Measurements from ENCODE around the gene RGS12. TPM values are rescaled to one million over a fixed set of nuclear protein-coding genes. Genes with fewer than 3 reads are reported as not detected.

RGS12 gene
- total RNA-seq, 1 donor from 2014 or later = 33.8 TPM

- no peak overlapping the region for H3K4me3 ChIP-seq (ENCODE audit: low read depth, low read length)
- DNase-seq (ENCODE audit: low read depth) = no peak
- no peak for TF ChIP-seq CTCF (conservative IDR thresholded peaks at IDR 0.05; ENCODE audit: low read depth, low read length)
Observed at GRCh38 chr4:3247399-3248177, 45.2 kb upstream of the RGS12 start.

- TF ChIP-seq CTCF (conservative IDR thresholded peaks at IDR 0.05; ENCODE audit: low read depth, low read length) = no peak
- no peak overlapping the region for H3K4me3 ChIP-seq (ENCODE audit: low read depth, low read length)
- DNase-seq (ENCODE audit: low read depth) = no peak
Observed at GRCh38 chr4:3248178-3248480, 44.7 kb upstream of the RGS12 start.

DNA sequence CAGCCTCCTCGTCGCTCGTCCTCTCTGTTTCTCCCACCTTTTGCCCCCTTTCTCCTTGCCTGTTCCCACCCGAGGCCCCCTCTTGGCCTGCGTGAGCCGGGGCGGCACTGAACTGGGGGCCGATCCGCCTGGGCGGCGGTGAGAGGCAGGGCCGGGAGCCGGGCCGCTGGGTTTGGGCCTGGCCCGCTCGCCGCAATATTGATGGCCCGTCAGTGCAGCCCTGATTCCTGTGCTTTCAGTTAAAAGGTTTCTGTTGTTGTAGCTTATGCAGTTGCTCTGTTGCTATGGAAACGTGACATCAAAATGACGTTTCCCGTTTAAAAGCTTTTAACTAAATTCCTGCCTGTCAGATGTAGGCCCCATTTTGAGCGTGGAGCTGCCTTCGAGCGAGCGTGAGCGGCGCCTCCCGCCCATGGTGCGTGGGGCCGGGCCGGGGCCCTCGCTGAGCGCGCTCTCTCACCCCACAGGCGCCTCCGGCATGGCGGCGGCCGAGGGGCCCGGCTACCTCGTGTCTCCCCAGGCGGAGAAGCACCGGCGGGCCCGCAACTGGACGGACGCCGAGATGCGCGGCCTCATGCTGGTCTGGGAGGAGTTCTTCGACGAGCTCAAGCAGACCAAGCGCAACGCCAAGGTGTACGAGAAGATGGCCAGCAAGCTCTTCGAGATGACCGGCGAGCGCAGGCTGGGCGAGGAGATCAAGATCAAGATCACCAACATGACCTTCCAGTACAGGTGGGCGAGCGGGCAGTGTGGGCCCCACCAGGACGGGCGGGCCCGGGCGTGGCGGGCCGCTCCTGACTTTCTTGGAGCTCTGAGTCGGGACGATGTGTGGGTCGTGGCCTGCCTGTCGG, 43.8 kb upstream of the RGS12 start, which contains the start of gene MSANTD1:
Gene MSANTD1 (plus strand): TSS at position 349 of the 851 bp plus-strand sequence. CDS start 64 bp downstream, at position 413.
- no peak within 1 kb of the TSS for H3K4me3 ChIP-seq (ENCODE audit: low read depth, low read length)
- no peak for DNase-seq (ENCODE audit: low read depth)

GRCh38 chr4:3249711-3250437, 42.9 kb upstream of the RGS12 start:
- TF ChIP-seq CTCF (conservative IDR thresholded peaks at IDR 0.05; ENCODE audit: low read depth, low read length) = no peak
- DNase-seq (ENCODE audit: low read depth) = no peak
- H3K4me3 ChIP-seq (ENCODE audit: low read depth, low read length) = no peak overlapping the region

More for the DNA sequence above, 43.8 kb upstream of the RGS12 start, which contains the start of gene MSANTD1:
- no peak for TF ChIP-seq CTCF (conservative IDR thresholded peaks at IDR 0.05; ENCODE audit: low read depth, low read length)

GRCh38 chr4:3250438-3250955, 42.3 kb upstream of the RGS12 start:
- DNase-seq (ENCODE audit: low read depth) = no peak
- TF ChIP-seq CTCF (conservative IDR thresholded peaks at IDR 0.05; ENCODE audit: low read depth, low read length) = no peak
- H3K4me3 ChIP-seq (ENCODE audit: low read depth, low read length) = no peak overlapping the region

- DNase-seq (ENCODE audit: low read depth) = no peak
- TF ChIP-seq CTCF (conservative IDR thresholded peaks at IDR 0.05; ENCODE audit: low read depth, low read length) = no peak
- no peak overlapping the region for H3K4me3 ChIP-seq (ENCODE audit: low read depth, low read length)
Observed at GRCh38 chr4:3250956-3251690, 41.7 kb upstream of the RGS12 start.
